Measurements from ENCODE around the gene COX20.
"Not testable (repeated sequence)": the region's sequence is repeated elsewhere in the genome, so short reads cannot be mapped to it uniquely, and the experiment has no call there.

COX20 gene

DNA sequence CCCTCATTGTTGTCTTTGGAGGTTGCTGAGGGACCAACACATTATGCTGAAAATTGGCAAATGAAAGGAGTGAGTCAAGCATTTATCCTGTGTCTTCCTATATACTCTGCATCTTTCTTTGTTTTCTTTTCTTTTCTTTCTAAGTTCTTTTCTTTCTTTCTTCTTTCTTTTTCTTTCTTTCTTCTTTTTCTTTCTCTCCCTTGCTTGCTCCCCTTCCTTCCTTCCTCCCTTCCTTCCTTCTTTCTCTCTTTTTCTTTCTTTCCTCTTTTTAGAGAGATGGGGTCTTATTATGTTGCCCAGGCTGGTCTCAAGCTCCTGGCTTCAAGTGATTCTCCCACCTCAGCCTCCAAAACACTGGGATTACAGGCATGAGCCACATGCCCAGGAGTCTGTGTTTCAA lies 28.3 kb upstream of the COX20 start:
- H3K36me3 Mint-ChIP-seq (ENCODE audit: low read depth): no peaks in the 10 kb centered on the region
- no peak overlapping the region for H3K4me3 Mint-ChIP-seq
- H3K9me3 Mint-ChIP-seq: no peaks in the 10 kb centered on the region
- no peak overlapping the region for H3K27ac Mint-ChIP-seq
- H3K27me3 Mint-ChIP-seq: no peaks in the 10 kb centered on the region
- no peaks in the 10 kb centered on the region for H3K4me1 Mint-ChIP-seq (ENCODE audit: low read depth)
- DNase-seq: no peak

DNA sequence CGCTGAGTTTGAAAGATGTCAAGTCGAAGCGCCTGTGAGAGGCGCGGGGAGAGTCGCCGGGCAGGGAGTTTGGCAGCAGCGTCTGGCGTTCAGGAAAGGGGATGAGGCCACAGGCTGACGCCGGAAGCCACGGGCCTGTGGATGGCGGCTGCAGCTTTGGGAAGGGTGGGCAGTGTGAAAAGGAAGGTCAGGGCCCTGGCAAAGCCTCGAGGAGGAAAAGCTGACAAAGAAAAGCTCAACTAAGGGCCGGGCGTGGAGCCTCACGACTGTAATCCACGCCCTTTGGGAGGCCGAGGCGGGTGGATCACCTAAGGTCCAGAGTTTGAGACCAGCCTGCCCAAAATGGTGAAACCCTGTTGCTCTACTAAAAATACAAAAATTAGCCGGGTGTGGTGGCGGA lies 25.2 kb upstream of the COX20 start:
- H3K9me3 Mint-ChIP-seq: no peaks in the 10 kb centered on the region
- H3K4me1 Mint-ChIP-seq (ENCODE audit: low read depth): peaks cover 9% of the 10 kb centered on the region
- peaks cover 15% of the 10 kb centered on the region for H3K27me3 Mint-ChIP-seq
- no peaks in the 10 kb centered on the region for H3K36me3 Mint-ChIP-seq (ENCODE audit: low read depth)
- no peak for DNase-seq
- no peak overlapping the region for H3K4me3 Mint-ChIP-seq
- no peak overlapping the region for H3K27ac Mint-ChIP-seq

DNA sequence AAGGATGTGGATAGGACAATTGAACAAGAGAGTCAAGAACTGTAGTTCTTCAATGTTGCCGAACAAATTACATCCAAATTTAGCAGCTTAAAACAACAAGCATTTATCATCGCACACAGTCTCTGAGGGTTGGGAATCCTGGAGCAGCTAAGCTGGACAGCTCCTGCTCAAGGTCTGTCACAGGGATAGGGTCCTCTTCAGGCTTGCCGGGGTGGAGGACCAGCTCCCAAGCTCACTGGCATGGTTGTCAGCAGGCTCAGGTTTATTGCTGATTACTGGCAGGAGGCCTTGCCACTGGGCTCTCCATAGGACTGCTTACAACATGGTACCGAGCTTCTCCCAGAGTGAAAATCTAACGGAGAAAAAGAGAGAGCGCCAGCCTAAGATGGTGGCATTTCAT lies 22.1 kb upstream of the COX20 start:
- no peak overlapping the region for H3K4me3 Mint-ChIP-seq
- no peak for DNase-seq
- H3K27me3 Mint-ChIP-seq: peaks cover 22% of the 10 kb centered on the region
- H3K4me1 Mint-ChIP-seq (ENCODE audit: low read depth): peaks cover 15% of the 10 kb centered on the region
- H3K27ac Mint-ChIP-seq: no peak overlapping the region
- no peaks in the 10 kb centered on the region for H3K9me3 Mint-ChIP-seq
- no peaks in the 10 kb centered on the region for H3K36me3 Mint-ChIP-seq (ENCODE audit: low read depth)

DNA sequence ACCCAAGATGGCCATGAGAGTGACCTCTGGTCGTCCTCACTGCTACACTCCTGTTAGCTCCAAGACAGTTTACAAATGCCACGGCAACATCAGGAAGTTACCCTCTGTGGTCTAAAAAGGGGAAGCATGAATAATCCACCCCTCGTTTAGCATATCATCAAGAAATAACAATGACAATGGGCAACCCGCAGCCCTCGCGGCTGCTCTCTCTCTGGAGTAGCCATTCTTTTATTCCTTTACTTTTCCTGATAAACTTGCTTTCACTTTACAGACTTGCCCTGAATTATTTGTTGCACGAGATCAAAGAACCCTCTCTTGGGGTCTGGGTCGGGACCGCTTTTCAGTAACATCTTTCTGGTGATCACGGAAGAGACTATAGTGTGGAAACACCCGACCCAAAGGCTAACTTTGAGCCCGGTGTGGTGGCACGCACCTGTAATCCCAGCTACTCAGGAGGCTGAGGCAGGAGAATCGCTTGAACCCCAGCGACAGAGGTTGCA lies 19.8 kb upstream of the COX20 start:
- Mint-ChIP-seq H3K27me3 (peaks cover 22% of the 10 kb centered on the region), H3K4me1 (ENCODE audit: low read depth) (peaks cover 15% of the 10 kb centered on the region), H3K4me3 (no peak overlapping the region), H3K36me3 (ENCODE audit: low read depth) (no peaks in the 10 kb centered on the region), H3K9me3 (no peaks in the 10 kb centered on the region), H3K27ac (no peak overlapping the region)
- no peak for DNase-seq

DNA sequence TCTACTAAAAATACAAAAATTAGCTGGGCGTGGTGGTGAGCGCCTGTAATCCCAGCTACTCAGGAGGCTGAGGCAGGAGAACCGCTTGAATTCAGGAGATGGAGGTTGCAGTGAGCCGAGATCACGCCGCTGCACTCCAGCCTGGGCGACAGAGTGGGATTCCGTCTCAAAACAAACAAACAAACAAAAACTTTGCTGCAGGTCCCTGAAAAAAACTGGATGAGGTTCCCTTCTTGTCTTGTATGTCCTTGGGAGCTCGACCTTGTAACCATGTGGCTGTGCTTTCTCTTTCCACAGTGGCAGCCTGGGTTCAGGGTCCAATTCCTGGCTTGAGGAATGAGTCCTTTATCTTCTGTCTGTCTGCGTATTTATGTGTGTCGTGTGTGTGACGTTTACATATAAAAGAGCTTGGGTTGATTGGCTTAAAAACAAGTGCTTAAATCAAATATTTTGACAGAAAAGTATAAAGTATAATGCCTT lies 18.0 kb upstream of the COX20 start:
- no peaks in the 10 kb centered on the region for H3K36me3 Mint-ChIP-seq (ENCODE audit: low read depth)
- no peak for DNase-seq
- H3K4me1 Mint-ChIP-seq (ENCODE audit: low read depth): peaks cover 15% of the 10 kb centered on the region
- H3K27ac Mint-ChIP-seq: no peak overlapping the region
- H3K4me3 Mint-ChIP-seq: no peak overlapping the region
- no peaks in the 10 kb centered on the region for H3K9me3 Mint-ChIP-seq
- peaks cover 22% of the 10 kb centered on the region for H3K27me3 Mint-ChIP-seq

DNA sequence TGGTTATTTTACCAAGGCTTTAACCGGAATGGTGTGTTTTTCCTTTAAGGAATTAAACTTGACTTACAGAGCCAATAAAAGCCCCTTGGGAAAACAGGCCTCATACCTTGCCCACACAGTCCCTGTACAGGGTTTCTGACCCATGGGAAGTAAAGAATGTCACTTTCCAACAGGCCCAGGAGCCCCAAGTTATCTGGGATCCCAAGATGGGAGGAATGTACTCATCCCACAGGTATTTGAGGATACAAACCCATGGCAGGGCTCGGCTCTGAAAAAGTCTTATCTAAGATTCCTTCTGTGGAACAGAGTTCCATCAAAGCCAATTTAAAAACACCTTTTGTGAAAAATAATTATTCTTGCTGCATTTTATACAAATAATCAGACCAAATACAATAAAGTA lies 15.3 kb upstream of the COX20 start:
- no peak overlapping the region for H3K4me3 Mint-ChIP-seq
- H3K27me3 Mint-ChIP-seq: peaks cover 7% of the 10 kb centered on the region
- no peak for DNase-seq
- H3K27ac Mint-ChIP-seq: no peak overlapping the region
- no peaks in the 10 kb centered on the region for H3K9me3 Mint-ChIP-seq
- peaks cover 5% of the 10 kb centered on the region for H3K4me1 Mint-ChIP-seq (ENCODE audit: low read depth)
- H3K36me3 Mint-ChIP-seq (ENCODE audit: low read depth): no peaks in the 10 kb centered on the region

DNA sequence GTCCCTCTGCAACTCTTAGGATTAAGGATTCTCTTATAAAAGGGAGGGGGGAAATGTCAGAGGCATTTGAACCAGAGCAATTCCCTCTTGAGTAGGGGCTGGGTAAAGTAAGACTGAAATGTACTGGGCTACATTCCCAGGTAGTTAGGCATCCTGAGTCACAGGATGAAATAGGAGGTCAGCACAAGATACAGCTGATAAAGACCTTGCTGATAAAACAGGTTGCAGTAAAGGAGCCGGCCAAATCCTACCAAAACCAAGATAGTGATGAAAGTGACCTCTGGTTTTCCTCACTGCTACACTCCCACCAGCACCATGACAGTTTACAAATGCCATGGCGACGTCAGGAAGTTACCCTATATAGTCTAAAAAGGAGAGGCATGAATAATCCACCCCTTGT lies 14.3 kb upstream of the COX20 start:
- Mint-ChIP-seq H3K27me3 (peaks cover 2% of the 10 kb centered on the region), H3K4me3 (no peak overlapping the region), H3K4me1 (ENCODE audit: low read depth) (peaks cover 1% of the 10 kb centered on the region), H3K9me3 (no peaks in the 10 kb centered on the region), H3K27ac (no peak overlapping the region), H3K36me3 (ENCODE audit: low read depth) (no peaks in the 10 kb centered on the region)
- DNase-seq: no peak

DNA sequence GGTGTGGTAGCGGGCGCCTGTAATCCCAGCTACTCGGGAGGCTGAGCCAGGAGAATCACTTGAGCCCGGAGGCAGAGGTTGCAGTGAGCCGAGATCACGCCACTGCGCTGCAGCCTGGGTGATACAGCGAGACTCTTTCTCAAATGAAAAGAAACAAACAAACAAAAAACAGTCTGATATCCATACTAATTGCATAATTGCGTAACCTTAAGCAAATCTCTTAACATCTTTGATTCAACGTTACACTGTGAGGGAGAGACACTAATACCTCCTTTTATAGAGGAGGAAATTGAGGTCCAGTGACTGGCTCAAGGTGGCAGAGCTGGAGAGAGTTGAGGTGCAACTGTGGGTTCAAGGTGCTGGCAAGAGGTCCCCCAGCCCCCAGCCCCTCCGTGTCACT lies 12.6 kb upstream of the COX20 start:
- DNase-seq: no peak
- H3K9me3 Mint-ChIP-seq: no peaks in the 10 kb centered on the region

DNA sequence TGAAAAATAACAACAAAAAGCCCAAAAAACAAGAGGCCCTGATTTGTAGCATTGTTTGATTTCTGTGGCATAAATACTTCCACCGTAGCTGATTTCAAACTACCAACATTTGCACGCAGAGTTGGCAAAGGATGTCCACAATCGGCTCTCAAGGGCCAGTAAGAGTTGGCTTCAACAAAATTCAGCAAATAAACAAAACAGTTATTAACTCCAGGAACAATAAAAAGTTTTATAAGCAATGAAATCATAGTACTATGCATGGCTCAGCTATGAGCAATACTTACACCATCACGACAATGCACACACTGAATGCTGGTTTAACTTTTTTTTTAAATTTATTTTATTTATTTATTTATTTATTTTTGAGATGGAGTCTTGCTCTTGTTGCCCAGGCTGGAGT lies 8.7 kb upstream of the COX20 start:
- Mint-ChIP-seq H3K36me3 (ENCODE audit: low read depth) (no peaks in the 10 kb centered on the region), H3K9me3 (no peaks in the 10 kb centered on the region), H3K27me3 (no peaks in the 10 kb centered on the region), H3K4me1 (ENCODE audit: low read depth) (peaks cover 9% of the 10 kb centered on the region), H3K27ac (no peak overlapping the region), H3K4me3 (no peak overlapping the region)
- DNase-seq: no peak

More for the DNA sequence above, 12.6 kb upstream of the COX20 start:
- H3K4me3 Mint-ChIP-seq: no peak overlapping the region
- no peaks in the 10 kb centered on the region for H3K4me1 Mint-ChIP-seq (ENCODE audit: low read depth)
- no peaks in the 10 kb centered on the region for H3K27me3 Mint-ChIP-seq
- no peaks in the 10 kb centered on the region for H3K36me3 Mint-ChIP-seq (ENCODE audit: low read depth)
- no peak overlapping the region for H3K27ac Mint-ChIP-seq

DNA sequence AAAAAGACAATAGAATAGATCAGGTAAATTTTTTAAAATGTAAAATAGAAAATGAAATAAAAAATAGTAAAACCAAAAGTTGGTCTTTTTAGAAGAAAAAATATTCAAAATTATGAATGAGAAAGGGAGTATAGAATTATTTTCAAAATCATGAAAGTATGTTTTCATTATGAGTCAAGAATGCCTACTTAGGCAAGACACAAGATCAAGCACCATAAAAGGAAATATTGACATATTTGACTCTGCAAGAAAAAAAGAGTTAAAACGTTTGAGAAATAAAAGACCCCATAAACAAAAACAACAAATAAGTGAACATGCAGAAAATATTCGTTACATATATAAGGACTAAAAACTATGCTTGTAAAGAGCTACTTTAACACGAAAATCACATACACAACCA lies 4.8 kb upstream of the COX20 start:
- no peak for DNase-seq
- Mint-ChIP-seq H3K9me3 (no peaks in the 10 kb centered on the region), H3K36me3 (ENCODE audit: low read depth) (peaks cover 10% of the 10 kb centered on the region), H3K4me1 (ENCODE audit: low read depth) (peaks cover 22% of the 10 kb centered on the region), H3K27me3 (no peaks in the 10 kb centered on the region), H3K4me3 (no peak overlapping the region), H3K27ac (no peak overlapping the region)

DNA sequence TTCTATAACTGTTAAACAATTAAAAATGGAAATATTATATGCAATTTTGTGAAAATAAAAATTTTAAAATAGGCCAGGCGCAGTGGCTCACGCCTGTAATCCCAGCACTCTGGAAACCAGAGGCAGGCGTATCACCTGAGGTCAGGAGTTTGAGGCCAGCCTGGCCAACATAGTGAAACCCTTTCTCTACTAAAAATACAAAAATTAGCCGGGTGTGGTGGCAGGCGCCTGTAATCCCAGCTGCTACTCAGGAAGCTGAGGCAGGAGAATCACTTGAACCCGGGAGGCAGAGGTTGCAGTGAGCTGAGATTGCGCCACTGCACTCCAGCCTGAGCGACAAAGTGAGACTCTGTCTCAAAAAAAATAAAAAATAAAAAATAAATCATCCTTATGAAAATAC lies 2.2 kb upstream of the COX20 start:
- H3K4me3 Mint-ChIP-seq: peak overlapping the region; percentile 92
- H3K9me3 Mint-ChIP-seq, DNase-seq, H3K27me3 Mint-ChIP-seq, H3K27ac Mint-ChIP-seq: not testable (repeated sequence)
- H3K36me3 Mint-ChIP-seq (ENCODE audit: low read depth): peaks cover 37% of the 10 kb centered on the region
- H3K4me1 Mint-ChIP-seq (ENCODE audit: low read depth): peaks cover 37% of the 10 kb centered on the region

DNA sequence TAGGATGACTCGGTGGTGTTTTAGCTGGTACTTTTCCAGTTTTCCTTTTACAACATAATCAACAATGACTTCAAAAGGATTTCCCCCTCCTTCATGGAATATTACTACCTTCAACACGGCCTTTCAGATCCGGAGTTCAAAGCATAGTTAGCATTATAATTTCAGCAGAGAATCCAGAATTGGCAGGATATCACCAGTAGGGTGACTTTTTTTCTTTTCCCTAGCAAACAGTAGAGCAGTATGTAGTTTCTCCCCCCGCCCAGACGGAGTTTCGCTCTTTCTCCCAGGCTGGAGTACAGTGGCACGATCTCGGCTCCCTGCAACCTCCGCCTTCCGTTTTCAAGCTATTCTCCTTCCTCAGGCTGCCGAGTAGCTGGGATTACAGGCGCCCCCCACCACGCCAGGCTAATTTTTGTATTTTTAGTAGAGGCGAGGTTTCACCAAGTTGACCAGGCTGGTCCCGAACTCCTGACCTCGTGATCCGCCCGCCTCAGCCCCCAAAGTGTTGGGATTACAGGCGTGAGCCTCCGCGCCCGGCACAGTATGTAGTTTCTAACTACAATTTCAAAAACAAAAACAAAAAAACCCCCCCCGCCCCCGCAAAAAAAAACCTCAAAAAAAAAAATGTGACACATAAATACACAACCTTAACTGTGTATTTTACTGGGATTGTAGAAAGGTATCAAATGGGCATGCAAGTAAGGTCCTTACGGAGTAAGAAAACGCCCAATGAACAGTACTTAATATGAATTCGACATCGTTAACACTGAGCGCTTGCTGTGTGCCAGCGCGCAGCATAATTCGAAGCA lies 1.5 kb upstream of the COX20 start:
- peak; percentile 76 for DNase-seq
- Mint-ChIP-seq H3K4me1 (ENCODE audit: low read depth) (peaks cover 43% of the 10 kb centered on the region), H3K27ac (peak overlapping the region; percentile 99), H3K9me3 (no peaks in the 10 kb centered on the region), H3K27me3 (no peaks in the 10 kb centered on the region), H3K36me3 (ENCODE audit: low read depth) (peaks cover 43% of the 10 kb centered on the region), H3K4me3 (peak overlapping the region; percentile 92)

DNA sequence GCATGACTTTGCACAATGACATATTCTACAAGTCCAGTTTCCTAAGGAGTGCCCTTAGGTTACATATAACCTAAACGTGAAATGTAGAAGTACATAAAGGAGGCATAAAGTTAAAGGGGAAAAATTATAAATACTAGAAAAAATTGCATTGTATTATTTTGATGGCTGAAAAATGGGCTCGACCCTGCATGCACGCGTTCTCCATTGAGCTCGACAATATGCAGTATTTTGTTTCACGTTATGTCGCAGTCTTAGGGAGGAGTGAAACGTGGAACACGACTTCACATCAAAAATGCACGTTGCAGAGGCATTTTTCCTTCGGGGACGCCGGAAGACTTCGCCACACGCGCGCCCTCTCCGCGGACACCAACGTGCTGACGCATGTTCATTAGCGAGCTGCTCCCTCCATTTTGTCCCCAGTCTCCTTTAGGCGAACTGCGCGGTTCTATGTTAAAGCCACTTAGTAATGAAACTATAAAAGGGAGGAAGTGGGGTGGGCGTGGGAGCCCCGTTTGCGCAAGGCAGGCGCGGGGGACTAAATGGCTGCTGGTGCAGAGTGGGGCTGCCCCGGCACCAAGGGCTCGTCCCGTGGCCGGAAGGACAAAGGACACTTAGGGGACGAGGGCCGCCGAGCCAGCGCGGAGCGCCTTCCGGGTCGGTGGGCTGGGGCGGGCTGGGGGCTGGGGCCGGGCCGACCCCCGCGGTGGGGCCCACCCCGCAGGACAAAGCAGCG lies 749 bp upstream of the COX20 start:
- Mint-ChIP-seq H3K4me3 (peak overlapping the region; percentile 92), H3K9me3 (no peaks in the 10 kb centered on the region), H3K36me3 (ENCODE audit: low read depth) (peaks cover 51% of the 10 kb centered on the region), H3K27ac (peak overlapping the region; percentile 99), H3K4me1 (ENCODE audit: low read depth) (peaks cover 51% of the 10 kb centered on the region), H3K27me3 (no peaks in the 10 kb centered on the region)
- no peak for DNase-seq

DNA sequence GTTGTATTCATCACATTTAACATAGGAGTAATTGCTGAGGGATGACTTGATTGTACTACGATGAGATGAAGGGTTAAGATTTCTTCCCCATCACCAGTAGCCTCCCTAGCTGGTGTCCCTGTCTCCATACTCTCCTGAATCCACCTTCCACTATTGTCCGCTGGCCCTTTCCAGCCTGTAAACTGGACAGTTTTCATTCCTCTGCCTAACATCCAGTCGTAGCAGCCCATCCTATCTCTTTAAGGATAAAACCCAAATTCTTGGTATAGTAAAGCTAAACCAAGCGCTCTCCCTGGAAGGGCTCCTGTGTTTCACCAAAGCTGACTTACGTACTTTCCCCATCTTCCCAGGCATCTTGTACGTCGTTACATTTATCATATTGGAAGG lies 670 bp downstream of the COX20 start:
- DNase-seq: peak; percentile 41
- no peaks in the 10 kb centered on the region for H3K27me3 Mint-ChIP-seq
- H3K9me3 Mint-ChIP-seq: no peaks in the 10 kb centered on the region
- H3K27ac Mint-ChIP-seq: peak overlapping the region; percentile 100
- H3K36me3 Mint-ChIP-seq (ENCODE audit: low read depth): peaks cover 65% of the 10 kb centered on the region
- peaks cover 57% of the 10 kb centered on the region for H3K4me1 Mint-ChIP-seq (ENCODE audit: low read depth)
- peak overlapping the region; percentile 92 for H3K4me3 Mint-ChIP-seq

DNA sequence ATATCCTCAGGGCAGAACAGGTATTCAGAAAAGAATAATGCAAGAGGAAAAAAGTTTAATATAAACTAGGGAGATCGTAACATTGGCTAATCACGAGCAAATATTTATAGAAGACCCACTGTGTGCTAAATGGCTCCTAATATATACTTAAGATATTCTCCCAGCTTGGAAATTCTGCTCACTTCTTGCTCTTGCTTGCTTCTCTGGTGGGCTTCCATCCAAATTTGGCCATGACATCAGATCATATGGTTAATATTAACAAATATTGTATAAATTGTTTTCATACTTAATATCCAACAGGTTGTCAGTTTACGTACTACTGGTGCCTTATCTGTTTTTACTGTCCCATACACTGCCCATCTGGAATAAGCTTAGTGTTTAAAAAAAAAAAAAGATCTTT lies 1.1 kb downstream of the COX20 start:
- Mint-ChIP-seq H3K4me3 (peak overlapping the region; percentile 92), H3K9me3 (no peaks in the 10 kb centered on the region), H3K27ac (peak overlapping the region; percentile 100), H3K27me3 (no peaks in the 10 kb centered on the region), H3K36me3 (ENCODE audit: low read depth) (peaks cover 70% of the 10 kb centered on the region), H3K4me1 (ENCODE audit: low read depth) (peaks cover 60% of the 10 kb centered on the region)
- DNase-seq: no peak

Data from activated T-cell treated with anti-CD3 and anti-CD28 coated beads, Interleukin-2, amount 50 U/mL, for 24 hours (primary cell).